GM11168 (cell line): ENCODE data around the gene TNFRSF4.
"Not testable (repeated sequence)": the region's sequence is repeated elsewhere in the genome, so short reads cannot be mapped to it uniquely, and the experiment has no call there.

Experiments
- in situ Hi-C: fragments of 300-500 bp; cut with MboI; formaldehyde crosslinking; loops from one replicate; pipeline ENCODE4 v1.12.0; 2022; ENCODE audit warnings: low sequenced_read_pairs; ENCODE audit not compliant: unreplicated experiment

TNFRSF4 gene

GRCh38 chr1:1189111-1189510 lies 24.8 kb downstream of the TNFRSF4 start:
- in situ Hi-C loops: no loop called here

GRCh38 chr1:1187938-1188337 lies 26.0 kb downstream of the TNFRSF4 start:
- in situ Hi-C loops: no loop called here

DNA sequence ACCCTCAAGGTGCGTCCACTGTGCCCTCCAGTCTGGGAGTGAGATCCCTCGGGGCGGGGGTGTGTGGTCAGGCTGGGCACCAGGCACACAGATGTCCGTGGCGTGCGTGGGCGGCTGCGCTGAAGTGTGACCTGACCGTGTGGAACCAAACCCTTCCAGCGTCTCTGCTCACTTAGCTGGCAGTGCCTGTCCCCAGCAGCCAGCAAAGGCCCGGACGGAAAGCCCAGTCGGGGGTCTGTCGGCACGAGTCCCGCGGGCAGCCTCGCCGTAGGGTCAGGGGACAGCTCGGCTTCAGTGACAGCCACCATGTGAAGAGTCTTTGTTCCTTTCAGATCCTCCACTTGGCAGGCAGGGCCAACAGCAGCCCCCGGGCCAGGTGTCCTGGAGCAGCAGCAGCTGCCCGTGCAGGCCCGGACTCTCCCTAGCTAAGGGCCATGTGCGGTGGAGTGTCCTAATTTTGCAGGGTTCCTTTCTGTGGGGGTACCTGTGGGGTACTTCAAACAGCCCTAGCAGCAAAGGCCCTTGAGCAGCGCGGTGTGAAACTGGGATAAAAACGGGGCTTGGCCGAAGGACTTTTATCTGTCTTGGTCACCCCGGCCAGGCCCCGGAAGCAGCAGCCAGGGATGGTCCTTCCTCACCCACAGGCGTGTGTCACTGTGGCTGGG lies 28.7 kb downstream of the TNFRSF4 start:
- in situ Hi-C loops: no loop called here

DNA sequence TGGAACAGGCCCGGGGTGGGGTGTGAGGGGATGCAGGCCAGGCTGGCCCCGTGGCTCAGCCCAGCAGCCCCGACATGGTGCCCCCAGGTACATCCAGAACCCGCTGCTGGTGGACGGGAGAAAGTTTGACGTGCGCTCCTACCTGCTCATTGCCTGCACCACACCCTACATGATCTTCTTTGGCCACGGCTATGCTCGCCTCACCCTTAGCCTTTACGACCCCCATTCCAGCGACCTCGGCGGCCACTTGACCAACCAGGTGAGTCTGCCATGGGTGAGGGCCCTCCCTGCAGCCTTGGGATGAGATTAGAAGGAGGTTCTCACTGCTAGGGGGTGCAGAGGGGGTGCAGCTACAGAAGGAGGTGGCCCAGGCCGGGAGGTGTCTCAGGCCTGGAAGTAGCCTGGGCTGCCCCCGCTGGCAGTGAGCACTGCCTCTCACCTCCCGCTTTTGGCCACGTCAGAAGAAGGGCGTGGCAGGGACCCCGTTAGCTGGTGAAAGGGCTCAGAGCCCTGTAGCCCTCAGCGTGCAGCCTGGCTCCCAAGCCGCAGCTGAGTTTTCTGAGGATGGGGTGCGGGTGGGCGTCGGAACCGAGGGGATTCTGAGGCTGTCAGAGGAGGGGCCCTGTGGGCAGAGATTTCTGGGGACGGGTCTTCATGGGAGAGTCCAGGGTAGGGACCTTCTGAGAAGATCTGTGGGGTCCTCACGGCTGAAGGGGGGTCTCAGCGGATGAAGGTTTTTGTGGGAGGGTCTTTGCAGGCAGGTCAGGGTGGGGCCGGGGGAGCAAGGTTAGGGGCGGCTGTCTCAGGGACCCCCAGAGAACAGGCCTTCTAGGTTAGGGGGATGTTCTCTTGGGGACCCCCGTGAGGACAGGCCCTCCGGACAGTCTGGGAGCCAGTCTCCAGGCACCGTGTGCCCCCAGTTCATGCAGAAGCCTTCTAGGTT lies 29.8 kb downstream of the TNFRSF4 start:
- in situ Hi-C loops: no loop called here

- in situ Hi-C loops: no loop called here
Observed at GRCh38 chr1:1183221-1183747, 30.7 kb downstream of the TNFRSF4 start.

DNA sequence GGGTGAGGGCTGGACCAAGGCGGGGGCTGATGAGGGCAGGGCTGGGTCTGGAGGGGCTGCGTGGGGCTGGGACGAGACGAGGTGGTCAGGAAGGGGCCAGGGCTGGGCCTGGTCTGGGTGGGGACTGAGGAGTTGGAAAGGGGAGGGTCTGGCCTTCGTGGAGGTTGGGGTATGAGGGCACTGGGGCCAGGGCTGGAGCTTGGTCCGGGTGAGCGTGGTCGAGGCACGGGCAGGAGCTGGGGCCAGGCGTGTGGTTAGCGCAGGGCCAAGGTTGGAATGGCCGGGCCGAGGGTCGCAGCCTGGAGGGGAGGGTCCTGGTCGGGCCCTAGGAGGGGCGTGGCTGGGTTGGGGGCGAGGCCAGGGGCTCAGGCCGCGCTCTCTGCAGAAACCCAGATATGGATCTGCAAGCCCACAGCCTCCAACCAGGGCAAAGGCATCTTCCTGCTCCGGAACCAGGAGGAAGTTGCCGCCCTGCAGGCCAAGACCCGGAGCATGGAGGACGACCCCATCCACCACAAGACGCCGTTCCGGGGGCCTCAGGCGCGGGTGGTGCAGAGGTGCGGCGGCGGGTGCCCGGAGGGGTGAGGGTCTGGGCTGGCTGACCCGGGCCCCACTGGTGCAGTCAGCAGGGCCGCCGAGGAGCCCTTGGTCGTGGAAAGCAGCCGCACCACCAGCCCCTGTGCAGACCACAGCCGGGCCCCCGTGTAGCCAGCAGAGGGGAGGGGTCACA lies 31.3 kb downstream of the TNFRSF4 start:
- in situ Hi-C loops: no loop called here

DNA sequence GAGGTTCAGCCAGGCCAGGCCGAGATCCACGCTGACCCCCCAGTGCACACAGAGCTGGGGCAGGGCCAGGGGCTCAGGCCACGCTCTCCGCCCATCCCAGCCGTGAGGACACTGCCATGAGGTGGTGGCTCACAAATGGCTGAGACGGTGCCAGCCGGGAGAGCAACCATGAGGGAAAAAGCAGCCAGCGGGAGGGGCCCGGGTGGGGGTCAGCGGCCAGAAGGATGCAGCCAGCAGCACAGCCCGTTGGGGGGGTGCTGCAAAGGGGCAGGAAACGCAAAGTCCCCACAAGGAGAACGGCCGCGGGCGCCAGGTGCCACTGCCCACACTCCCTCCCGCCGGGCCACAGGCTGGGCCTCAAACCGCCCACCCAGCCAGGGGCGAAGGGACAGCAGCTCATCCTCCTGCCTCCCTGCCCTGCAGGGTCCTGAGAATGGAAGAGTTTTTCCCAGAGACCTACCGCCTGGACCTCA lies 32.0 kb downstream of the TNFRSF4 start:
- in situ Hi-C loops: no loop called here

- in situ Hi-C loops: no loop called here
Observed at GRCh38 chr1:1181129-1181937, 32.6 kb downstream of the TNFRSF4 start.

- in situ Hi-C loops: no loop called here
Observed at GRCh38 chr1:1179983-1180861, 33.7 kb downstream of the TNFRSF4 start.

DNA sequence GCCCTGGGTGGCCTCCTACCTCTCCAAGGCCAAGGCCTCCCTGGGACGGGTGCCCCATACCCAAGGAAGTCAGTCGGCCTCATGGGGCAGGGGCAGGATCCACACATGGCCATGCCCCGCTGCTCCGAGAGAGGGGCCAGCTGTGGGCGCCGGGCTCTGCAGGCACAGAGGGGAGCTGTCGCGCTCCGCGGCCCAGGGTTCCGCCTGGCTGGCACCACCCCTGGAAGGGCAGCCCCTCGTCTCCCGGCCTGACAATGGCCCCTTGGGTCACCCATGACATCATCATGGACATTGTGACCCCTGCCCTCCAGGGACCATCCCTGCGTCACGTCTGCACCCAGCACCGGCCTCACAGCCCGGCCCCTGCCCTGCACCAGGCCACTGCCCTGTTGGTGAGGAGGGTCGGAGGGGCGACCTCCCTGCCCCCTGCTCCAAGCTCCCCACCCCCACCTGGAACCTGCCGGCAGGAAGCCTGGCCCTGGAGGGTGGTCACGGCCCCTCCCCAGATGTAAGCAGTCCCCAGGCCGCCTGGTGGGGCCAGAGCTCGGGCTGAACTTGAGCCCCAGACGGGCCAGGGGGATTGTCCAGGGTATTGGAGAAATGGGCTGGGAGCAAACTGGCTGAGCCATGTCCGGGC lies 34.5 kb downstream of the TNFRSF4 start:
- in situ Hi-C loops: no loop called here

- in situ Hi-C loops: no loop called here
Observed at GRCh38 chr1:1178794-1179331, 35.1 kb downstream of the TNFRSF4 start.

GRCh38 chr1:1177452-1178206 lies 36.3 kb downstream of the TNFRSF4 start:
- in situ Hi-C loops: no loop called here

DNA sequence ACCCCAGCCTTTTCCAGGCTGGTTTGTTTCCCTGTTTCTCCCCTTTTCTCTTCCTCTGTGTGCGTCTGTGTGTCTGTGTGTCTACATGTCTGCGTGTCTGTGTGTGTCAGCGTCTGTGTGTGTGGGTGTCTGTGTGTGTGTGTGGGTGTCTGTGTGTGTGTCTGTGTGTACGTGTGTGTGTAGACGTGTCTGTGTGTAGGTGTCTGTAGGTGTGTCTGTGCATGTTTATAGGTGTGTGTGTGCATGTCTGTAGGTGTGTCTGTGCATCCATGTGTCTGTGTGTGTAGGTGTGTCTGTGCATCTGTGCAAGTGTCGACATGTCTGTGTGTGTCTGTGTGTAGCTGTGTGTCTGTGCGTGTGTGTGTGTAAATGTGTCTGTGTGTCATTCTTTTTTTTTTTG lies 37.0 kb downstream of the TNFRSF4 start:
- in situ Hi-C loops: no loop called here

GRCh38 chr1:1176063-1176761 lies 37.7 kb downstream of the TNFRSF4 start:
- in situ Hi-C loops: not testable (repeated sequence)

DNA sequence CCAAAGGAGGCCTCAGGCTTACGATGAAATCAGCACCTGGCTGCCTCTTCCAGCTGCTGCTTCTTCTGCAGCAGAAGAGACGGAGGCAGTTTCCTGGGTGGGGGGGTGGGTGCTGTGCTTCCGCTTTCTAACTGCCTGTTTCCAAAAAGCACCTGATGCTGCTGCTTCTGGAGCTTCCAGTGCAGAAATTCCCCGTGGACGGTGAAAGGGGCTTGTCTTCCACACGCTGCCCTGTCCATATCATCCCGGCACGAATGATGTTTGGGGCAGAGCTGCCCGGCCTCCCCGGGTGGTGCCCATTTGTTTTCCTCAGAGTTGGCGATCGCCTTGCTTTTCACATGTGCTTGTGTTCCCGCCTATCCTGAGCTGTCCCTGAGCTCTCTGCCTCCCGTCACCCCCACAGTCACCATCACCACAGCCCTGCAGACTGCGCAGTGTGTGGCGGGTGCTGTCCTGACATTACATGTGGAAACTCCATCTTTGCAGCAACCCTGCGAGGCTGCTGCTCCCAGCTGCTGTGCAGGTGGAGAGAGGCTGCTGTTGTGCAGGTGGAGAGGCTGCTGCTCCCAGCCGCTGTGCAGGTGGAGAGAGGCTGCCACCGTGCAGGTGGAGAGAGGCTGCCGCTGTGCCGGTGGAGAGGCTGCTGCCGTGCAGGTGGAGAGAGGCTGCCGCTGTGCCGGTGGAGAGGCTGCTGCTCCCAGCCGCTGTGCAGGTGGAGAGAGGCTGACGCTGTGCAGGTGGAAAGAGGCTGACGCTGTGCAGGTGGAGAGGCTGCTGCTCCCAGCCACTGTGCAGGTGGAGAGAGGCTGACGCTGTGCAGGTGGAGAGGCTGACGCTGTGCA lies 38.5 kb downstream of the TNFRSF4 start:
- in situ Hi-C loops: no loop called here
